GM12872 (cell line): ENCODE results near the gene S100A2.

Experiments
- CTCF ChIP-seq: IDR thresholded peaks from 3 replicates; pipeline ENCODE4 v1.5.1; 2011; ENCODE audit warnings: low read depth, mild to moderate bottlenecking, low read length, moderate library complexity; ENCODE audit not compliant: insufficient read depth

Gene S100A2

GRCh38 chr1:153537376-153537730 is 28.3 kb downstream of the S100A2 start:
- no peak for TF ChIP-seq CTCF

- no peak for TF ChIP-seq CTCF
Observed at GRCh38 chr1:153536671-153537375, 28.8 kb downstream of the S100A2 start.

GRCh38 chr1:153536012-153536670 is 29.5 kb downstream of the S100A2 start:
- no peak for TF ChIP-seq CTCF

- TF ChIP-seq CTCF = no peak
Observed at GRCh38 chr1:153535242-153536011, 30.2 kb downstream of the S100A2 start, which contains the start of gene S100A6. S100A6 (minus strand) TSS chr1:153535991; CDS start chr1:153535339, 652 bp downstream.

GRCh38 chr1:153534925-153535241 is 30.8 kb downstream of the S100A2 start:
- TF ChIP-seq CTCF = no peak

- TF ChIP-seq CTCF = no peak
Observed at GRCh38 chr1:153534226-153534924, 31.3 kb downstream of the S100A2 start.

GRCh38 chr1:153533689-153534201 is 31.9 kb downstream of the S100A2 start:
- no peak for TF ChIP-seq CTCF
